Liver (tissue), 9 donors: ENCODE results near the gene CDH22. TPM values are rescaled to one million over a fixed set of nuclear protein-coding genes. Genes with fewer than 3 reads are reported as not detected.

Experiments used
- DNase-seq: peaks from one replicate; pipeline ENCODE4 v3.0.0-alpha.2; 2017; ENCODE audit warnings: low spot score
- H3K27ac ChIP-seq, 2 donors: one replicate each; pipeline ENCODE4 v1.7.0; 2013; ENCODE audit warnings: inconsistent platforms in 2 of 2, low read length in 2 of 2, control low read depth in 1 of 2, low read depth in 1 of 2, mild to moderate bottlenecking in 1 of 2
- H3K27me3 ChIP-seq, 4 donors: one replicate each; pipeline versions ENCODE4 v1.6.1 to v1.7.0; 2013; ENCODE audit warnings: low read length in 3 of 4, inconsistent platforms in 1 of 4, mild to moderate bottlenecking in 1 of 4, moderate library complexity in 1 of 4; ENCODE audit not compliant: control insufficient read depth in 4 of 4, insufficient read depth in 4 of 4
- H3K36me3 ChIP-seq, 4 donors: one replicate each; pipeline versions ENCODE4 v1.6.1 to v1.7.0; 2013; ENCODE audit warnings: low read length in 3 of 4, mild to moderate bottlenecking in 3 of 4, low read depth in 1 of 4, moderate library complexity in 1 of 4; ENCODE audit not compliant: control insufficient read depth in 4 of 4, insufficient read depth in 3 of 4
- H3K4me1 ChIP-seq, 4 donors: one replicate each; pipeline versions ENCODE4 v1.6.1 to v1.7.0; 2013; ENCODE audit warnings: low read length in 3 of 4, mild to moderate bottlenecking in 3 of 4, moderate library complexity in 1 of 4; ENCODE audit not compliant: control insufficient read depth in 4 of 4, insufficient read depth in 4 of 4
- H3K4me3 ChIP-seq, 3 donors: one replicate each; pipeline versions ENCODE4 v1.6.1 to v1.7.0; 2013; ENCODE audit warnings: low read length in 3 of 3, control low read depth in 1 of 3, low read depth in 1 of 3, mild to moderate bottlenecking in 1 of 3
- H3K9ac ChIP-seq, 2 donors: one replicate each; pipeline ENCODE4 v1.7.0; 2013; ENCODE audit warnings: low read length in 2 of 2, mild to moderate bottlenecking in 2 of 2, moderate library complexity in 2 of 2, control low read depth in 1 of 2, low read depth in 1 of 2
- H3K9me3 ChIP-seq, 4 donors: one replicate each; pipeline versions ENCODE4 v1.6.1 to v1.7.0; 2013; ENCODE audit warnings: low read length in 3 of 4; ENCODE audit not compliant: control insufficient read depth in 4 of 4
- CTCF ChIP-seq: fragments of 150-350 bp; IDR thresholded peaks from 2 replicates; pipeline ENCODE4 v1.5.1; 2017; ENCODE audit warnings: improper control_type of control experiment, low read depth, low read length; ENCODE audit not compliant: missing input control
- EGR1 ChIP-seq, 2 donors: IDR thresholded peaks; 2 replicates each; pipeline ENCODE4 v1.6.1; 2016 to 2018; ENCODE audit warnings: antibody characterized with exemption in 2 of 2, low read depth in 2 of 2
- FOXA1 ChIP-seq: IDR thresholded peaks from 2 replicates; pipeline ENCODE4 v1.6.1; 2016; ENCODE audit warnings: antibody characterized with exemption
- FOXA2 ChIP-seq: IDR thresholded peaks from 2 replicates; pipeline ENCODE4 v1.6.1; 2016; ENCODE audit warnings: antibody characterized with exemption
- GABPA ChIP-seq, 2 donors: IDR thresholded peaks in 1 of 2; conservative IDR thresholded peaks in 1 of 2; 2 replicates each; pipeline ENCODE4 v1.6.1; 2016; ENCODE audit warnings: antibody characterized with exemption in 2 of 2, mild to moderate bottlenecking in 1 of 2, moderate library complexity in 1 of 2
- HNF4A ChIP-seq, 2 donors: conservative IDR thresholded peaks; 2 replicates each; pipeline ENCODE4 v1.6.1; 2016; ENCODE audit warnings: antibody characterized with exemption in 2 of 2, mild to moderate bottlenecking in 2 of 2
- HNF4G ChIP-seq: IDR thresholded peaks from 2 replicates; pipeline ENCODE4 v1.6.1; 2016; ENCODE audit warnings: antibody characterized with exemption
- JUND ChIP-seq, 2 donors: IDR thresholded peaks; 2 replicates each; pipeline ENCODE4 v1.6.1; 2016; ENCODE audit warnings: antibody characterized with exemption in 2 of 2
- RAD21 ChIP-seq, 2 donors: IDR thresholded peaks; 2 replicates each; pipeline ENCODE4 v1.6.1; 2016; ENCODE audit warnings: antibody characterized with exemption in 2 of 2, mild to moderate bottlenecking in 2 of 2
- REST ChIP-seq: IDR thresholded peaks from 2 replicates; pipeline ENCODE4 v1.6.1; 2016; ENCODE audit warnings: antibody characterized with exemption, mild to moderate bottlenecking
- RXRA ChIP-seq, 2 donors: IDR thresholded peaks; 2 replicates each; pipeline ENCODE4 v1.6.1; 2017 to 2018; ENCODE audit warnings: antibody characterized with exemption in 2 of 2, mild to moderate bottlenecking in 1 of 2
- SP1 ChIP-seq: IDR thresholded peaks from 2 replicates; pipeline ENCODE4 v1.6.1; 2018; ENCODE audit warnings: antibody characterized with exemption, mild to moderate bottlenecking
- TAF1 ChIP-seq: conservative IDR thresholded peaks from 2 replicates; pipeline ENCODE4 v1.6.1; 2016; ENCODE audit warnings: antibody characterized with exemption, mild to moderate bottlenecking
- YY1 ChIP-seq: IDR thresholded peaks from 2 replicates; pipeline ENCODE4 v1.6.1; 2016; ENCODE audit warnings: antibody characterized with exemption, mild to moderate bottlenecking
- ZBTB33 ChIP-seq: IDR thresholded peaks from 2 replicates; pipeline ENCODE4 v1.6.1; 2016; ENCODE audit warnings: antibody characterized with exemption
- WGBS: extraction: QIAGEN DNeasy Blood & Tissue Kit; methylation state at CpG from one replicate; pipeline ENCODE4 v1.1.7; 2013; 5-methylcytosine and 5-hydroxymethylcytosine counted together
- polyA plus RNA-seq, 2 donors: library from polyadenylated mRNA; stranded (reverse) in 1 of 2; unstranded in 1 of 2; fragments of 200-250 nt in 1 of 2; fragments of >200 nt in 1 of 2; fragmentation: Nextera tagmentation in 1 of 2; extraction: Ambion mirVana in 1 of 2; gene quantifications; one replicate each; pipeline versions ENCODE4 v1.2.1 to v1.2.3, GENCODE V29; 2013 to 2015
- total RNA-seq, 2 donors: library from RNA; depleted of rRNA; stranded (reverse); fragments of >200 nt; gene quantifications; one replicate each; pipeline ENCODE4 v1.2.3, GENCODE V29; 2014
- TF ChIP-seq, protein P1 (sequence below): IDR thresholded peaks from 2 replicates; pipeline ENCODE4 v1.6.1; 2016; ENCODE audit warnings: antibody characterized with exemption
- TF ChIP-seq, protein P2 (sequence below): IDR thresholded peaks from 2 replicates; pipeline ENCODE4 v1.6.1; 2016; ENCODE audit warnings: antibody characterized with exemption
- donor health status: healthy.
- donor health status: healthy.
- donor health status: healthy.
- donor health status: healthy.
- donor health status: healthy.

Gene CDH22
- total and polyA plus RNA-seq, 4 donors = 0.02 TPM; not detected in 3

- TF ChIP-seq ZBTB33 (no peak), FOXA2 (no peak), TAF1 (no peak), HNF4G (no peak), HNF4A (conservative IDR thresholded peaks at IDR 0.05) (no peak), YY1 (no peak), RXRA (IDR thresholded peaks at IDR 0.05) (no peak), RAD21 (IDR thresholded peaks at IDR 0.05) (no peak), REST (no peak), GABPA (IDR thresholded peaks at IDR 0.05 in 1 of 2, conservative IDR thresholded peaks at IDR 0.05 in 1 of 2) (no peak), SP1 (no peak), FOXA1 (no peak), EGR1 (IDR thresholded peaks at IDR 0.05; ENCODE audit: low read depth in 2 of 2) (no peak)
- TF ChIP-seq, protein P1, sequence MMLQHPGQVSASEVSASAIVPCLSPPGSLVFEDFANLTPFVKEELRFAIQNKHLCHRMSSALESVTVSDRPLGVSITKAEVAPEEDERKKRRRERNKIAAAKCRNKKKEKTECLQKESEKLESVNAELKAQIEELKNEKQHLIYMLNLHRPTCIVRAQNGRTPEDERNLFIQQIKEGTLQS = no peak
- TF ChIP-seq, protein P2, sequence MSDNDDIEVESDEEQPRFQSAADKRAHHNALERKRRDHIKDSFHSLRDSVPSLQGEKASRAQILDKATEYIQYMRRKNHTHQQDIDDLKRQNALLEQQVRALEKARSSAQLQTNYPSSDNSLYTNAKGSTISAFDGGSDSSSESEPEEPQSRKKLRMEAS = no peak
- Histone ChIP-seq H3K9me3 (no peaks in the 10 kb centered on the region), H3K4me3 (no peak overlapping the region), H3K4me1 (no peaks in the 10 kb centered on the region), H3K9ac (no peak overlapping the region), H3K27me3 (peaks cover 0 to 6% (median 2%) of the 10 kb centered on the region in 4 donors), H3K36me3 (no peaks in the 10 kb centered on the region), H3K27ac (no peak overlapping the region)
- WGBS = 70% methylated on average over 5 of the region's 5 CpGs
- DNase-seq = no peak
These were observed 124.5 kb downstream of the CDH22 start for GRCh38 chr20:46183768-46184167.

DNA sequence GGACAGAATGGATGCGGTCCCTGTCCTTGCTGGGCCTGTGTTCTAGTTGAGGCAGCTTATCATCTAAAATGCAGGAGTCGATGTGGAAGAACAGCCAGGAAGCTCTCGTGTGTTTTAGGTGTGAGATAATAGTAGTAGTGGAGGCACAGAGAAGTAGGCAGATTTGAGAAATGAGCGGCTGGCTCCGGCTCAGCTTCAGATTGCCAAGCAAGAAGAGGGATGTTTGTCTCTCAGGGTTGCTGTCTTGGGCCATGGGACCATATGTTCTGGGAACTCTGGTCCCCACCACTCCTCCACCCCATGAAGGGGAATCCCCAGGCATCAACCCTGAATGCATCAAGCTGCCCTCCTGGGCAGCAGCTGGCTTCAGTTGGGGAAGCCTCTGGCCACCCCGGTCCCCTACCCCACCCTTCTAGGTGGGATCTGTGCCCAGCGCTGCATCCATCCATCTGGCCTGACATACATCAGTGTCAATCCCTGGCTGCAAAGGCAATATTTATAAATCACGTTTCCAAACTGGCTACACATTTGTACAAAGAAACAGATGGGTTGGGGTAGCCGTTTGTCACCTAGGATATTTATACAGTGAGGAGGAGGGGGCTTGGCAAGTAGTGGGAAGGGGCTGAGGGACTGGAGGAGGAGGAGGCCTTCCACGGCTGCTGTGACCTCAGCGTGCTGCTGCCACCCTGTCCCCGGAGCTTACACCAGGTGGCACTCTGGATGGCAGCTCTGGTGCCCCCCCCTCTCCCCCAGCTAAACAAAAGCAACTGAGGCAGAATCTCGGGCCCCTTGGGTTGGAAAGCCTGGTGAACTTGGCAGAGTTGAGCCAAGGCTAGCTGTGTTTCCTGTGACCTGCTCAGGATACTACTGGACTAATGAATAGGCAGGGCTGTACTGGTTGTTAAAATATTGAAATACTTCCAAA lies 125.8 kb downstream of the CDH22 start:
- H3K36me3 ChIP-seq = no peaks in the 10 kb centered on the region
- 64% methylated on average over 13 of the region's 13 CpGs for WGBS

More for the DNA sequence above, 125.8 kb downstream of the CDH22 start:
- no peaks in the 10 kb centered on the region for H3K4me1 ChIP-seq
- no peak overlapping the region for H3K27ac ChIP-seq
- H3K9ac ChIP-seq = no peak overlapping the region
- H3K9me3 ChIP-seq = no peaks in the 10 kb centered on the region
- no peak overlapping the region for H3K4me3 ChIP-seq
- DNase-seq = no peak
- no peak for TF ChIP-seq REST
- TF ChIP-seq SP1 = no peak
- TF ChIP-seq, protein P1 = no peak
- TF ChIP-seq HNF4G = no peak
- TF ChIP-seq FOXA2 = no peak
- TF ChIP-seq JUND (IDR thresholded peaks at IDR 0.05) = no peak
- TF ChIP-seq RXRA (IDR thresholded peaks at IDR 0.05) = no peak
- no peak for TF ChIP-seq RAD21 (IDR thresholded peaks at IDR 0.05)
- TF ChIP-seq GABPA (IDR thresholded peaks at IDR 0.05 in 1 of 2, conservative IDR thresholded peaks at IDR 0.05 in 1 of 2) = no peak
- no peak for TF ChIP-seq CTCF
- TF ChIP-seq HNF4A (conservative IDR thresholded peaks at IDR 0.05) = no peak
- TF ChIP-seq, protein P2 = no peak
- TF ChIP-seq YY1 = no peak
- TF ChIP-seq FOXA1 = no peak
- peaks cover 0 to 6% (median 0%) of the 10 kb centered on the region in 4 donors for H3K27me3 ChIP-seq
